ENCODE measurements around the gene ADAD2.

- TF ChIP-seq POLR2A (IDR thresholded peaks at IDR 0.05), result no peak
- no peak for TF ChIP-seq CTCF (IDR thresholded peaks at IDR 0.05)
Observed at GRCh38 chr16:84245956-84246678, 55.2 kb downstream of the ADAD2 start.
